ENCODE results near the gene PHLPP1.

DNA sequence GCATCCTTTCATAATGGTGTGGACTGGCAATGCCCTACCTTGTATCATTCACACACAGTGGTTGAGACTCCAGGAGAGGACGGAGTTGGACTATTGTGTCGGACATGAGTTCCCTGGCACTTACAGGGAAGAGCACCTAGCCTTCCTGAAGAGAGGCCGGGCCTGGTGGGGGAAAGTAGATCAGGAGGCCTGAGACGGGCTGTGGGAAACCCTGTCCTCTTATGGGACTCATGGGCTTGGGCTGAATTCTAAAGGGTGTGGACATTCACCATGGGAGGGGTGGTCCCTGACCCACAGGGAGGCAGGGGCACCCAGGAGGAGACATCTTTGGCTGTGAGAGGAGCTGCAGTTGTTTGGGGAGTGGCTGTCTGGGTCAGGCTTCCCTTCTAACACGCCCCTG, 286.5 kb downstream of the PHLPP1 start:
- TF ChIP-seq, protein P1, sequence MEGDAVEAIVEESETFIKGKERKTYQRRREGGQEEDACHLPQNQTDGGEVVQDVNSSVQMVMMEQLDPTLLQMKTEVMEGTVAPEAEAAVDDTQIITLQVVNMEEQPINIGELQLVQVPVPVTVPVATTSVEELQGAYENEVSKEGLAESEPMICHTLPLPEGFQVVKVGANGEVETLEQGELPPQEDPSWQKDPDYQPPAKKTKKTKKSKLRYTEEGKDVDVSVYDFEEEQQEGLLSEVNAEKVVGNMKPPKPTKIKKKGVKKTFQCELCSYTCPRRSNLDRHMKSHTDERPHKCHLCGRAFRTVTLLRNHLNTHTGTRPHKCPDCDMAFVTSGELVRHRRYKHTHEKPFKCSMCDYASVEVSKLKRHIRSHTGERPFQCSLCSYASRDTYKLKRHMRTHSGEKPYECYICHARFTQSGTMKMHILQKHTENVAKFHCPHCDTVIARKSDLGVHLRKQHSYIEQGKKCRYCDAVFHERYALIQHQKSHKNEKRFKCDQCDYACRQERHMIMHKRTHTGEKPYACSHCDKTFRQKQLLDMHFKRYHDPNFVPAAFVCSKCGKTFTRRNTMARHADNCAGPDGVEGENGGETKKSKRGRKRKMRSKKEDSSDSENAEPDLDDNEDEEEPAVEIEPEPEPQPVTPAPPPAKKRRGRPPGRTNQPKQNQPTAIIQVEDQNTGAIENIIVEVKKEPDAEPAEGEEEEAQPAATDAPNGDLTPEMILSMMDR (conservative IDR thresholded peaks at IDR 0.05; ENCODE audit: low read depth, low read length): no peak
- TF ChIP-seq POLR2A (IDR thresholded peaks at IDR 0.05; ENCODE audit: low read depth, low read length) (no peak), CEBPB (IDR thresholded peaks at IDR 0.05; ENCODE audit: low read depth, low read length) (no peak), BHLHE40 (IDR thresholded peaks at IDR 0.05; ENCODE audit: low read depth, low read length) (no peak)
- TF ChIP-seq, protein P2, sequence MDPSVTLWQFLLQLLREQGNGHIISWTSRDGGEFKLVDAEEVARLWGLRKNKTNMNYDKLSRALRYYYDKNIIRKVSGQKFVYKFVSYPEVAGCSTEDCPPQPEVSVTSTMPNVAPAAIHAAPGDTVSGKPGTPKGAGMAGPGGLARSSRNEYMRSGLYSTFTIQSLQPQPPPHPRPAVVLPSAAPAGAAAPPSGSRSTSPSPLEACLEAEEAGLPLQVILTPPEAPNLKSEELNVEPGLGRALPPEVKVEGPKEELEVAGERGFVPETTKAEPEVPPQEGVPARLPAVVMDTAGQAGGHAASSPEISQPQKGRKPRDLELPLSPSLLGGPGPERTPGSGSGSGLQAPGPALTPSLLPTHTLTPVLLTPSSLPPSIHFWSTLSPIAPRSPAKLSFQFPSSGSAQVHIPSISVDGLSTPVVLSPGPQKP (IDR thresholded peaks at IDR 0.05; ENCODE audit: borderline replicate concordance, low read depth, low read length): no peak

Measured in IMR-90 (cell line).